Kidney (tissue), 14 donors: ENCODE data around the gene PRM1. TPM values are rescaled to one million over a fixed set of nuclear protein-coding genes. Genes with fewer than 3 reads are reported as not detected.

Experiments used
- DNase-seq, 5 donors: peaks; one replicate each; pipeline ENCODE4 v3.0.0-alpha.2; 2013 to 2020
- FAIRE-seq: peaks from 2 replicates; lab custom pipeline; 2012; peaks lifted over from hg19 to GRCh38; lab: Jason Lieb, UNC
- H3K27ac ChIP-seq, 2 donors: one replicate each; pipeline ENCODE4 v1.7.0; 2013; ENCODE audit warnings: low read depth in 2 of 2, low read length in 2 of 2, inconsistent platforms in 1 of 2
- H3K27me3 ChIP-seq: one replicate; pipeline ENCODE4 v1.7.1; 2013; ENCODE audit warnings: low read length, inconsistent platforms; ENCODE audit not compliant: control insufficient read depth, insufficient read depth
- H3K36me3 ChIP-seq, 3 donors: one replicate each; pipeline versions ENCODE4 v1.7.0 to v1.7.1; 2013; ENCODE audit warnings: low read length in 3 of 3, control low read depth in 1 of 3, inconsistent platforms in 1 of 3; ENCODE audit not compliant: insufficient read depth in 3 of 3, control insufficient read depth in 2 of 3
- H3K4me1 ChIP-seq, 3 donors: one replicate each; pipeline versions ENCODE4 v1.7.0 to v1.7.1; 2013; ENCODE audit warnings: low read length in 3 of 3, inconsistent platforms in 1 of 3, low read depth in 1 of 3; ENCODE audit not compliant: control insufficient read depth in 2 of 3, insufficient read depth in 2 of 3
- H3K4me3 ChIP-seq, 3 donors: one replicate each; pipeline versions ENCODE4 v1.7.0 to v1.8.1; 2013; ENCODE audit warnings: low read length in 3 of 3, control low read depth in 1 of 3, inconsistent platforms in 1 of 3
- H3K9ac ChIP-seq, 3 donors: one replicate each; pipeline versions ENCODE4 v1.7.0 to v1.7.1; 2013; ENCODE audit warnings: low read length in 3 of 3, control low read depth in 1 of 3, inconsistent platforms in 1 of 3
- H3K9me3 ChIP-seq, 3 donors: one replicate each; pipeline versions ENCODE4 v1.7.0 to v1.7.1; 2013; ENCODE audit warnings: low read length in 3 of 3, control low read depth in 1 of 3, inconsistent platforms in 1 of 3; ENCODE audit not compliant: control insufficient read depth in 2 of 3, insufficient read depth in 1 of 3
- CTCF ChIP-seq: IDR thresholded peaks from 3 replicates; pipeline ENCODE4 v1.5.1; 2012; ENCODE audit warnings: mild to moderate bottlenecking, moderate library complexity, borderline replicate concordance; ENCODE audit not compliant: insufficient read depth; ENCODE audit errors: extremely low read depth
- intact Hi-C: fragments of 100-400 bp; cut with DNase I; formaldehyde crosslinking; loops from one replicate; pipeline ENCODE4 v1.11.1; 2022
- polyA plus RNA-seq: library from polyadenylated mRNA; stranded (reverse); fragments of 350-450 nt; fragmentation: Illumina TruSeq; extraction: RNeasy Lipid Tissue Mini Kit (QIAGEN cat#74804); gene quantifications from one replicate; pipeline ENCODE4 v1.2.3, GENCODE V29; 2014; ENCODE audit warnings: low read depth, low replicate concordance; ENCODE audit not compliant: insufficient read depth
- total RNA-seq: library from RNA; stranded (reverse); fragmentation: NEBNext Ultra II Directional; extraction: Animal tissue kit (Norgen Biotek cat#: 25700); gene quantifications from one replicate; pipeline ENCODE4 v1.2.1, GENCODE V29; 2021
- donor health status: control.
- donor health status: control.
- donor health status: control.
- donor health status: control.
- donor health status: control.
- donor health status: DM: yes; HTN: yes; CAD: no.
- donor health status: Normal renal cell carcinoma (clear cell type).

Gene PRM1
- total and polyA plus RNA-seq, 2 donors from 2014 or later: not detected

- Histone ChIP-seq H3K36me3 (no peaks in the 10 kb centered on the region), H3K27ac (no peak overlapping the region), H3K9me3 (no peaks in the 10 kb centered on the region), H3K4me3 (no peak overlapping the region), H3K27me3 (no peaks in the 10 kb centered on the region), H3K9ac (no peak overlapping the region), H3K4me1 (no peaks in the 10 kb centered on the region)
- intact Hi-C loops: no loop called here
- FAIRE-seq (no peak), DNase-seq (no peak)
- no peak for TF ChIP-seq CTCF
These were observed 4.1 kb downstream of the PRM1 start for GRCh38 chr16:11276896-11277593.

GRCh38 chr16:11276143-11276895 is 4.8 kb downstream of the PRM1 start, which contains the start of gene PRM2:
TSS of gene PRM2 (minus strand) at chr16:11276480. CDS start at chr16:11276370, 110 bp downstream.
- intact Hi-C loops: no loop called here
- no peak for FAIRE-seq
- TF ChIP-seq CTCF: no peak

GRCh38 chr16:11274964-11275363 is 6.2 kb downstream of the PRM1 start:
- intact Hi-C loops: no loop called here
- Histone ChIP-seq H3K27ac (no peak overlapping the region), H3K9ac (no peak overlapping the region), H3K4me1 (no peaks in the 10 kb centered on the region), H3K27me3 (no peaks in the 10 kb centered on the region), H3K9me3 (no peaks in the 10 kb centered on the region), H3K4me3 (no peak overlapping the region), H3K36me3 (no peaks in the 10 kb centered on the region)
- DNase-seq (no peak), FAIRE-seq (no peak)
- TF ChIP-seq CTCF: no peak

More at GRCh38 chr16:11276143-11276895, 4.8 kb downstream of the PRM1 start, which contains the start of gene PRM2:
- Histone ChIP-seq H3K4me1 (no peaks in the 10 kb centered on the region), H3K9ac (no peak within 1 kb of the TSS), H3K27ac (no peak within 1 kb of the TSS), H3K27me3 (no peaks in the 10 kb centered on the region), H3K4me3 (no peak within 1 kb of the TSS), H3K9me3 (no peaks in the 10 kb centered on the region), H3K36me3 (no peaks in the 10 kb centered on the region)
- no peak for DNase-seq
